ENCODE results near the gene SGSM2.

SGSM2 gene

DNA sequence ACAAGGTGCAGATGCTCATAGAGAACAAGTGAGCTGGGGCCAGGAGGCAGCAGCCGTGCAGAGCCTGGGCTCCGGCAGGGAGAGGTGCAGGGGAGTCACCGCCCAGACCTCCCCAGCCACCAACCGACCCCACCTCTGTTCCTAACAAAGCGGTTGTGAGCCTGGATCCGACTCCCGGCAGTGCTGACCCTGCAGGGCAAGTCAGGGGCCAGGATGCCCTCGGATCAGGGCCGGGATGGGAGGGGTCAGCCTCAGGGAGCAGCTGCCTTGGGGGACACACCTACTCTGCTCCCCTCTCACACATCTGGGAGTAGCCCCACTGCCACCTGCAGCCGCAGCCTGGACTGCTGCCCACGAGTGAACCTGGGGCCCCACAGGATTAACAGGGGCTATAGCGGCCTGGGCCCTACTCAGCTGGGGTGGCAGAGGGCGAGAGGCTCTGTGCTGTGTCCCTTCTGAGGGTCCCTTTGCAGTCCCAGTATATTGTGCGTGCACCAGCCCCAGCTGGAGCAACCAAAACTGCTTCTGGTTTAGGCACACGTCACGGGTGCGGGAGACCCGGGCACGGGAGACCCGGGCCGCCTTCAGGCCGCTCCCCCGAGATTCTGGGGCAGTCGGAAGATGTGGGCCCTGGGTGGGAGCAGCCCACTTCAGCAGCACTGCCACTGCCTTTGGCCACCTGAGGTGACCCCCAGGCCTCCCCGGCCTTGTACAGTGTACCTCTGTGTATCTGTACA lies 42.4 kb downstream of the SGSM2 start:
- TF ChIP-seq, protein P1, sequence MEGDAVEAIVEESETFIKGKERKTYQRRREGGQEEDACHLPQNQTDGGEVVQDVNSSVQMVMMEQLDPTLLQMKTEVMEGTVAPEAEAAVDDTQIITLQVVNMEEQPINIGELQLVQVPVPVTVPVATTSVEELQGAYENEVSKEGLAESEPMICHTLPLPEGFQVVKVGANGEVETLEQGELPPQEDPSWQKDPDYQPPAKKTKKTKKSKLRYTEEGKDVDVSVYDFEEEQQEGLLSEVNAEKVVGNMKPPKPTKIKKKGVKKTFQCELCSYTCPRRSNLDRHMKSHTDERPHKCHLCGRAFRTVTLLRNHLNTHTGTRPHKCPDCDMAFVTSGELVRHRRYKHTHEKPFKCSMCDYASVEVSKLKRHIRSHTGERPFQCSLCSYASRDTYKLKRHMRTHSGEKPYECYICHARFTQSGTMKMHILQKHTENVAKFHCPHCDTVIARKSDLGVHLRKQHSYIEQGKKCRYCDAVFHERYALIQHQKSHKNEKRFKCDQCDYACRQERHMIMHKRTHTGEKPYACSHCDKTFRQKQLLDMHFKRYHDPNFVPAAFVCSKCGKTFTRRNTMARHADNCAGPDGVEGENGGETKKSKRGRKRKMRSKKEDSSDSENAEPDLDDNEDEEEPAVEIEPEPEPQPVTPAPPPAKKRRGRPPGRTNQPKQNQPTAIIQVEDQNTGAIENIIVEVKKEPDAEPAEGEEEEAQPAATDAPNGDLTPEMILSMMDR (IDR thresholded peaks at IDR 0.05) = no peak
- Histone ChIP-seq H3K27ac (no peak overlapping the region), H3K4me3 (no peak overlapping the region)
- DNase-seq (ENCODE audit: low spot score) = no peak

DNA sequence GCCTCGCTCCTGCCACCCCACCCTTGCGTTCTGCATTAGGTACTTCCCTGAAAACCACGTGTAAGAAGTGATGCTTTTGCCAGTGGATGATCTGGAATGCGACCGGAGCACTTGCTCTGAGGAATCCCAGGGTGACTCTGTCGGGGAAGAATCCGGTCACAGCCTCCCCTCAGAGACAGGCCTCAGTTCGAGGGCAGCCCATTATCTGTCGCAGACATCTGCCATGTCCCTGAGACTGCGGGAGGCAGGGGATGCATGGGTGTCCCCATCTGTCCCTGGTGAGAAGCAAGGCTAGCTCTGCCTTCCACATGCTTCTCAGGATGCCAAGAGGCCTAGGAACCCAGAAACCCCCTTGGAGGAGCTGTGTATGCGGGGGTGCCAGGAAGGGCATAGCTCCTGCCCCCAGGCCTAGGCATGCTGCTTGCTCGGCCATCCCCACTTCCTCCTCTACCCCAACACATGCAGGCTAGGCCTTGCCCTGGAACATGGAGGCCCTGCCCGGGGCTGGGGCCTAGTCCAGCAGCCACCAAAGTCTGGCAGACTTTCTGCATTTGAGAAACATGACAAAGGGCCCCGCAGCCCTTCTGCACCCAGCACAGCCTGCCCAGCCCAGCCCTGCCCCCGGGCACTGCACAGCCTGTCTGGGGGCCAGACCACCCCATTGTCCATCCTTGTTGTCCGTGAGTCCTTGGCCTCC lies 43.1 kb downstream of the SGSM2 start:
- TF ChIP-seq, protein P1 (IDR thresholded peaks at IDR 0.05) = no peak
- no peak overlapping the region for H3K27ac ChIP-seq

DNA sequence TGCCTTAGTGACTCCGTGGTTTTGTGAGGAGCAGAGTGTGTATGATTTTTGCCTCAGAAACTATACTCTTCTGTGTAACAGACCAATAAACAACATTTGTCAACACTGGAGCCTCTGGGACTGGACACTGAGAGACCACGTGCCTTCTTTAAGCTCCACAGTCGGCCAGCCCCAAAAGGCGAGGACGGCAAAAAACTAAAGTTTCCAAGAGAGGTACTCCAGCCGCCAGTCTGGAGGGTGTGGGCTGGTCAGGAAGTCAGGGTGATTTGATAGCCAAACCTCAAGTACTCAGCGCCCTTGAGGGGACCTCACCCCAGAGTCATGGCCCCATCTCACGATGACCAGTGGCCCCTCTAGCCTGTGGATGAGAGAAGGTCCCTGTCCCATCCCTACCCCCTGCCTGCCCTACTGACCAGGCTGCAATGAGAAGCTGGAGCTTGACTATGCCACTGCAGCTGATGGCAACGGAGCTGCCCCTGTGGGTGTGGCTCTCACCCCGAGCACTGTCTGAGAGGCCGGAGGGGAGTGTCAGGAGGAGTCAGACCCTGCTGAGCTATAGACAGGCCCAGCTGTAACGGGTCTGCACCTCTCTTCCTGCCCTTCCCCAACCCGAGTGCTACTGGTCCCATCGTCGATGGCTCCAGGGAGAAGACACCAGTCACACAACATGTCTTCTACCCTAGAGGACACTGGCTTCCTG lies 43.8 kb downstream of the SGSM2 start:
- no peak for DNase-seq (ENCODE audit: low spot score)
- TF ChIP-seq, protein P1 (IDR thresholded peaks at IDR 0.05) = no peak
- Histone ChIP-seq H3K4me3 (no peak overlapping the region), H3K27ac (no peak overlapping the region)

More for the DNA sequence above, 43.1 kb downstream of the SGSM2 start:
- no peak overlapping the region for H3K4me3 ChIP-seq
- DNase-seq (ENCODE audit: low spot score) = no peak

DNA sequence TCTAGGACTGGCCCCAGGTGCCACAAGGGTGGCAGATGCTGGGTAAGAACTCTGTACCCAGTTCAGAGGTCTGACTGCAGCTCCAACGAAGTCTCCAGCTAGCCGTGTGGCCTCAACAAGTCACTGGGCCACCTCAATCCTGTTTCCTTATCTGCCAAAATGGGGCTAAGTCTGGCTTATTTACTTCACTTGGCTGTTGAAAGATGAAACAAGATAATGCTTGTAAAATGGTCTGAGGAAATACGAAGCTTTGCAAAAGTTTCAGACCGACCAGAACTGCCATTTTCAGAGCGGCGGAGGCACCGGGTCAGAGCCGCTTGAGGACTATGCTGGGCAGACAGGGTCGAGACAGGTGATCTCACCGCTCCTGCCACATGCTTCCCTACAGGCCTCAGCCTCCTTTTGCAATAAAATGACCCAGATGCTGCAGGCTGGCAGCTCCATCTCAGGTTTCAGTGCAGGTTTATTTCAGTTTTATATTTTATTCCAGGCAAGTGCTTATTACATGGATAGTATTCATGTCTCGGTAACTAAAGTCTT lies 46.4 kb downstream of the SGSM2 start:
- no peak for DNase-seq (ENCODE audit: low spot score)
- H3K27ac ChIP-seq = no peak overlapping the region
- TF ChIP-seq, protein P1 (IDR thresholded peaks at IDR 0.05) = no peak
- no peak overlapping the region for H3K4me3 ChIP-seq

DNA sequence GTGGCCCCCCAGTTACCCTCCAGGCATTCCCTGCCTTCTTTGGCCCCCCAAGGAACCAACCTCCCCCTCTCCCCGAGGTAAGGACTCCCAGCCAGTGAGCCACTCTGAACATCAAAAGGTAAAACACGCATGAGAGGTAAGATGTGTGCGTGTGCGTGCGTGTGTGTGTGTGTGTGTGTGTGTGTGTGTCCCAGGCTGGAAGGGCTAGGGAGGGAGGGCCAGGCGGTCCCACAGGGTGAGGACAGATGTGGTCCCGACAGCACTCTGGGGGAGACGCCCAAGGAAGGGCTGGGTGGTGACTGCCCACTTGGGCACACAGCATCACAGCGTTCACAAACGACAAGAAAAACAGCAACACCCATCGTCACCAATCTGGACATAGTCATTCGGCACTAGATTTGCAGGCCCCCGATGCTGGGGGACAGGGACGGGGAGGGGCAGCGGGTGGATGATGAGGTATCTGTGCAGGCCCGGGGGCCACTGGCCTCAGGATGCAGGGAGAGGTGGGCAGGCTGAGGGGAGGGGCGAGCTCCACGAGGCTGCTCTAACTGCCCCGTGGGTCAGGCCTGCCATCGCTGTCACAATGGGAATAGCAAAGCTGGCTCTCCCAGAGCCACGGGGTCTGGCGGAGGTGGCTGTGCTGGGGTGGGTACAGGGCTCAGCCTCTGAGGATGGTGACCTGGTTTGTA lies 47.3 kb downstream of the SGSM2 start:
- TF ChIP-seq, protein P1 (IDR thresholded peaks at IDR 0.05) = no peak
- Histone ChIP-seq H3K27ac (peak overlapping the region in 1 of 2 donors; percentile 7), H3K4me3 (no peak overlapping the region)
- DNase-seq (ENCODE audit: low spot score) = no peak

DNA sequence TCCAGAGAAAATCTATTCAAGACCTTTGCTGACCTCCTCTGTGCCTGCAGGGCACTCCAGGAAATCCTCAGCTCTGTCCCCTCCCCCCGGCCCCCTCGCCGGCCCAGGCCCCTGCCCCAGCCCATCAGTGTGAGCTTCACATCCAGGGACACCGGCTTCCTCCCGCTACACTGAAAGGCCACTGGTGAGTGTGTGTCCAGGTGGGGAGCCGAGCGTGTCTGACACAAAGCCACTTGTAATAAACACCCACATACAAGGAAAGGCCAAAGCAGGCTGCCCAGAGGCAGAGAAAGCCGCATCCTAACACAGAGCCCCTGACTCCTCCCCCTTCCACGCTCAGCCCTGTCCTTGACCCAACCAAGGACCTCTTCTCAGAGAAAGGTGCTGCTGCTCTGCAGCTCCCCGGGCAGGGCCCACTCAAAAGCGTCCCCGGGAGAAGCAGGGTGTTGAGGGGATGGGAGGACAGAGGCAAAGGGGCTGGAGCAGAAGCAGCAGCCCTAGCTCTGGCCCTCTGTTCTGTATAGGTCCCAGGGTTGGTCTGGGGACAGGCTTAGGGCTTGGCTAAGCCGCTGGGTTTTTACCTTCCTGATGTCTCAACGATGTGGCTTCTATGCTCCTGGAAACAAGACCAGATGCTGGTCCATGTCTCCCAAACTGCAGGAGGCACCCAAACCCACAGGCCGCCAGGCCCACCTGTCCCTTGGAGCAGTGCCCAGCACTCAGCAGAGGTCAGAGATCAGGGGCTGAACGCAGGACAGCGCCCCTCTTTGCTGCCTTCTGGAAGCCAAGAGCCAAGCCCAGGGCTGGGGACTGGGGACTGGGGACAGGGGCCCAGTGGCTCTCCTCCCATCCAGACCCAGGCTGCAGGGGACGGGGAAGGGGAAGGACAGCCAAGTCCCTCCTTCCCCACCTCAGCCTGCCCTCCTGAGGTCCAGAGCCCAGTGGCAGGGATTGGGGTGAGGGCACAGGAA lies 48.2 kb downstream of the SGSM2 start:
- no peak overlapping the region for H3K27ac ChIP-seq
- no peak for DNase-seq (ENCODE audit: low spot score)
- no peak overlapping the region for H3K4me3 ChIP-seq
- TF ChIP-seq, protein P1 (IDR thresholded peaks at IDR 0.05) = no peak

All from coronary artery (tissue), 2 donors.